ENCODE results near the gene DLGAP5.

GRCh38 chr14:55212634-55213033 is 21.2 kb upstream of the DLGAP5 start:
- TF ChIP-seq CTCF (IDR thresholded peaks at IDR 0.05) (no peak), POLR2AphosphoS5 (IDR thresholded peaks at IDR 0.05) (no peak), POLR2A (IDR thresholded peaks at IDR 0.05) (no peak), EP300 (IDR thresholded peaks at IDR 0.05) (no peak)
